Measurements from ENCODE around the gene GDPD3.
A peak's percentile ranks its signal among the peaks of the same experiment; 100 is the strongest.

Gene GDPD3

GRCh38 chr16:30064729-30065101, 48.6 kb downstream of the GDPD3 start:
- Mint-ChIP-seq H3K9me3 (no peaks in the 10 kb centered on the region), H3K36me3 (peaks cover 10% of the 10 kb centered on the region), H3K4me3 (peak overlapping the region; percentile 100), H3K27me3 (no peaks in the 10 kb centered on the region), H3K4me1 (peaks cover 33% of the 10 kb centered on the region), H3K27ac (peak overlapping the region; percentile 97)

GRCh38 chr16:30063893-30064728, 49.2 kb downstream of the GDPD3 start:
- Mint-ChIP-seq H3K27ac (peak overlapping the region; percentile 99), H3K9me3 (no peaks in the 10 kb centered on the region), H3K4me1 (peaks cover 27% of the 10 kb centered on the region), H3K4me3 (peak overlapping the region; percentile 100), H3K27me3 (no peaks in the 10 kb centered on the region), H3K36me3 (peaks cover 10% of the 10 kb centered on the region)

GRCh38 chr16:30063278-30063892, 50.0 kb downstream of the GDPD3 start:
- H3K27ac Mint-ChIP-seq, result peak overlapping the region; percentile 99
- H3K36me3 Mint-ChIP-seq, result peaks cover 8% of the 10 kb centered on the region
- H3K9me3 Mint-ChIP-seq, result no peaks in the 10 kb centered on the region
- H3K4me3 Mint-ChIP-seq, result peak overlapping the region; percentile 100
- H3K4me1 Mint-ChIP-seq, result peaks cover 20% of the 10 kb centered on the region
- no peaks in the 10 kb centered on the region for H3K27me3 Mint-ChIP-seq

- no peak overlapping the region for H3K4me3 Mint-ChIP-seq
- peaks cover 6% of the 10 kb centered on the region for H3K4me1 Mint-ChIP-seq
- no peaks in the 10 kb centered on the region for H3K9me3 Mint-ChIP-seq
- peak overlapping the region; percentile 70 for H3K27ac Mint-ChIP-seq
- no peaks in the 10 kb centered on the region for H3K36me3 Mint-ChIP-seq
- H3K27me3 Mint-ChIP-seq, result no peaks in the 10 kb centered on the region
These were observed 52.3 kb downstream of the GDPD3 start for GRCh38 chr16:30060836-30061554.

GRCh38 chr16:30060346-30060745, 53.0 kb downstream of the GDPD3 start:
- Mint-ChIP-seq H3K9me3 (no peaks in the 10 kb centered on the region), H3K4me1 (peaks cover 7% of the 10 kb centered on the region), H3K4me3 (no peak overlapping the region)

GRCh38 chr16:30054959-30055553, 58.3 kb downstream of the GDPD3 start:
- Mint-ChIP-seq H3K9me3 (no peaks in the 10 kb centered on the region), H3K27me3 (no peaks in the 10 kb centered on the region), H3K4me1 (peaks cover 22% of the 10 kb centered on the region), H3K36me3 (no peaks in the 10 kb centered on the region), H3K27ac (no peak overlapping the region), H3K4me3 (peak overlapping the region; percentile 24)

More at GRCh38 chr16:30060346-30060745, 53.0 kb downstream of the GDPD3 start:
- Mint-ChIP-seq H3K27me3 (no peaks in the 10 kb centered on the region), H3K27ac (no peak overlapping the region), H3K36me3 (no peaks in the 10 kb centered on the region)
